ENCODE measurements around the gene MAMDC2. TPM values are rescaled to one million over a fixed set of nuclear protein-coding genes. Genes with fewer than 3 reads are reported as not detected.

MAMDC2 gene
- total RNA-seq, 4 donors from 2014 or later = 4.1 to 17.3 (median 9.3) TPM

DNA sequence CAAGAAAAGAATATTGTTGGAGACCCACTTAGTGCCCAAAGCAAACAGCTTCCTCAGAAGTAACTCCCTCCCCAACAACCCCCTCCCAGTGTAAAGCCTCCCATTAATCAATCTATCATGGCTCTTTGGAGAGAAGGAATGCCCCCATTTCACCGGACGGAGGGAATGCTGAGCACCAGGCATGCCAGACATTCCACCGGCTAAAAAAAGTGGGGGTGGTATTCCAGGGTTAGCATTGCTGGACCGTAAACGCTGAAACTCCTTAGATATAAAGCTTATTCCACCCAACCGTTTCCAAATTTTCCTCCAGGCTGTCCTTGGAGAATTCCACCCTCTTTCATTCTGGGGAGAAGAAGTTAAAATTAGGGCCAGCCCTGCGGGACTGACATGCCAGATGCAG, 363 bp upstream of the MAMDC2 start:
- DNase-seq (ENCODE audit: low spot score in 2 of 2) = no peak
- H3K27me3 ChIP-seq = no peaks in the 10 kb centered on the region
- H3K36me3 ChIP-seq = no peaks in the 10 kb centered on the region
- no peak for TF ChIP-seq POLR2A (IDR thresholded peaks at IDR 0.05)
- TF ChIP-seq EP300 (IDR thresholded peaks at IDR 0.05) = no peak
- no peak for TF ChIP-seq CTCF (IDR thresholded peaks at IDR 0.05)
- TF ChIP-seq POLR2AphosphoS5 (IDR thresholded peaks at IDR 0.05) = no peak
- H3K27ac ChIP-seq = peak overlapping the region; percentile 81
- WGBS = 20% methylated on average over 7 of the region's 7 CpGs
- H3K4me1 ChIP-seq = peaks cover 47% of the 10 kb centered on the region
- H3K4me3 ChIP-seq = peak overlapping the region; percentile 62
- H3K9me3 ChIP-seq = no peaks in the 10 kb centered on the region

DNA sequence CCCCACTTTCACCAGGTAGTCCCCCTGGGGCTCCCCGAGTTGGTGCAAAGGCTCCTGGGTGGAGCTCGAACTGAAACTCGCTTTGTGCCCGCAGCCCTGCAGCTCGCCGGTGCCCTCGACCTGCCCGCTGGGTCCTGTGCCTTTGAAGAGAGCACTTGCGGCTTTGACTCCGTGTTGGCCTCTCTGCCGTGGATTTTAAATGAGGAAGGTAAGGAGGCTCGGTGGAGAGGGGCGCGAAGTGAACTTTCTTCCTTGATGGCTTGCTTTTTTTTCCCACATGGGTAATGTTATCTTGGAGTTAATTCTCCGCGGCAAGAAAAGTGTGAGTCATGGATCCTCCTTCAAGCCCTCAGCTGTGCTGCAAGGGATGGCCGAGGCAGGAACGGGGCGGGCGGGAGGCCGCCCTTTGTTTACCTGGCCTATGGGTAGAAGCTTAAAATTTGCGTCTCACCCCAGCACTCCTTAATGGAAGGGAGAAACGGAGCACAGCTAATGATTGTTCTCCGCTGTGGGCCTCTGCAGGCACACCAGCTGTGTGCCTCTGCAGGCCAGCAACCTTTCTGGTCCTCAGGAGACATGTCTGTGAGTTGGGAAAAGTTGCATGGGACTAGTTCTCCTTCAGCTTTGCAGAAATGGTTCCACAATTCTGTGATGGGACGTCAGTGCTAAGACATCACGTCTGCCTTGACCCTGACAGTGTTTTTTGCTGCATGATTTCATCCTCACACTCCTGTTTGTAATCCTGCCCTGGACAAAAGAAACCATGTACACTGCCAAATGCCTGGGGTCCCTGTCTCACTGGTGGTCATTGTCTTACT, 1.1 kb downstream of the MAMDC2 start:
- peak overlapping the region; percentile 81 for H3K27ac ChIP-seq
- WGBS = 15% methylated on average over 21 of the region's 26 CpGs
- H3K9me3 ChIP-seq = no peaks in the 10 kb centered on the region
- TF ChIP-seq EP300 (IDR thresholded peaks at IDR 0.05) = no peak
- TF ChIP-seq POLR2A (IDR thresholded peaks at IDR 0.05) = no peak
- no peak for TF ChIP-seq POLR2AphosphoS5 (IDR thresholded peaks at IDR 0.05)
- no peak for TF ChIP-seq CTCF (IDR thresholded peaks at IDR 0.05)
- DNase-seq (ENCODE audit: low spot score in 2 of 2) = no peak
- no peaks in the 10 kb centered on the region for H3K36me3 ChIP-seq
- H3K4me1 ChIP-seq = peaks cover 61% of the 10 kb centered on the region
- H3K4me3 ChIP-seq = peak overlapping the region; percentile 62
- no peaks in the 10 kb centered on the region for H3K27me3 ChIP-seq

GRCh38 chr9:70045452-70045851, 1.8 kb downstream of the MAMDC2 start:
- Histone ChIP-seq H3K4me3 (peak overlapping the region; percentile 62), H3K27me3 (no peaks in the 10 kb centered on the region), H3K36me3 (no peaks in the 10 kb centered on the region), H3K27ac (peak overlapping the region; percentile 81), H3K9me3 (no peaks in the 10 kb centered on the region), H3K4me1 (peaks cover 69% of the 10 kb centered on the region)
- WGBS = 85% methylated on average over 4 of the region's 4 CpGs
- DNase-seq (ENCODE audit: low spot score in 2 of 2) = no peak
- no peak for TF ChIP-seq POLR2AphosphoS5 (IDR thresholded peaks at IDR 0.05)
- no peak for TF ChIP-seq EP300 (IDR thresholded peaks at IDR 0.05)
- no peak for TF ChIP-seq POLR2A (IDR thresholded peaks at IDR 0.05)
- TF ChIP-seq CTCF (IDR thresholded peaks at IDR 0.05) = no peak

DNA sequence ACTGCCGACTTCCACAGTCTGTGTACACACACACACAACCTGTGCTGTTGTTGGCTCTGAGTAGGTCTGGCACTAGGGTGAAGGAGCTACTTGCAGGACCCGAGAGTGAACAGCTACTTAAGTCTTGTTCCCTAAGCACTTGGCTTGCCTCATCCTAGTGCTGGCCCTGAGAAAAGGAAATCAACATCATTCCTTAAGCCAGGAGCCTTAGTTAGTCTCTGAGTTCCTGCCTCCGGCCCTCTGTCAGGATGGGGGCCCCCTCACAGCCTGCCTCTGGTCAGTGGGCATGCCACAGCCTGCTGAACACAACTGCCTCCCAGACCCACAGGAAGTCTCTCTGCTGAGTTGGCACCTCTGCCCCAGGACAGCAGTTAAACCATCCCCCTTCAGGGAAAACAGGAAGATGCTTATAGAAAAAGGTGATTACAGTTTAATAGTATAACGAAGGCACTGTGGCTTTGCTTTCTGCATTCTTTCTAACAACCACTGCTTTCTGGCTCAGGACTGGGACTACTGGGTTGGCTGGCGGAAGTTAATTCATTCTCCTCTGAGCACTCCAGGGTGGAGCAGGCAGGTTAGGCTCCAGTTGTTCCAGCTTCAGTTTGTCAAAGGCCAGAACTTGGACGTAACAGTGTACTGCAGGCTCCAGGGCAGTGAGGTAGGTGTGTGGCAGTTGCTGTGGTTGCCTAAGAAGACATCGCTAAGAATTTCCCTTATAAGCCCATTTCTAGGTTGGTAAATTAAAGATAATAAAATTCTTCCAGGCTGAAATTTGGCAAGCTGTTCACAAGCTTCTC, 2.8 kb downstream of the MAMDC2 start:
- Histone ChIP-seq H3K27me3 (no peaks in the 10 kb centered on the region), H3K4me1 (peaks cover 77% of the 10 kb centered on the region), H3K9me3 (no peaks in the 10 kb centered on the region), H3K27ac (peak overlapping the region; percentile 57), H3K4me3 (peak overlapping the region; percentile 11), H3K36me3 (no peaks in the 10 kb centered on the region)
- TF ChIP-seq CTCF (IDR thresholded peaks at IDR 0.05) (no peak), EP300 (IDR thresholded peaks at IDR 0.05) (no peak), POLR2AphosphoS5 (IDR thresholded peaks at IDR 0.05) (no peak), POLR2A (IDR thresholded peaks at IDR 0.05) (no peak)
- 31% methylated on average over 5 of the region's 7 CpGs for whole genome bisulfite sequencing
- DNase-seq (ENCODE audit: low spot score in 2 of 2) = no peak

- Histone ChIP-seq H3K4me3 (no peak overlapping the region), H3K27me3 (no peaks in the 10 kb centered on the region), H3K9me3 (no peaks in the 10 kb centered on the region), H3K4me1 (peaks cover 83% of the 10 kb centered on the region), H3K36me3 (no peaks in the 10 kb centered on the region), H3K27ac (peak overlapping the region; percentile 80)
- 32% methylated on average over 4 of the region's 4 CpGs for WGBS
- peak; percentile 85 to 88 for DNase-seq (ENCODE audit: low spot score in 2 of 2)
- TF ChIP-seq EP300 (IDR thresholded peaks at IDR 0.05) (no peak), POLR2A (IDR thresholded peaks at IDR 0.05) (no peak), CTCF (IDR thresholded peaks at IDR 0.05) (no peak), POLR2AphosphoS5 (IDR thresholded peaks at IDR 0.05) (no peak)
Observed at GRCh38 chr9:70049236-70049635, 5.6 kb downstream of the MAMDC2 start.
